Small intestine (tissue), 7 donors: Measurements from ENCODE around the gene TGFB1. TPM values are rescaled to one million over a fixed set of nuclear protein-coding genes. Genes with fewer than 3 reads are reported as not detected.
"Not testable (repeated sequence)": the region's sequence is repeated elsewhere in the genome, so short reads cannot be mapped to it uniquely, and the experiment has no call there.

Experiments used
- DNase-seq, 2 donors: peaks; one replicate each; pipeline versions ENCODE4 v3.0.0 to v3.0.0-alpha.2; 2013
- FAIRE-seq: peaks from 2 replicates; lab custom pipeline; 2012; peaks lifted over from hg19 to GRCh38; lab: Jason Lieb, UNC
- H3K27ac ChIP-seq, 3 donors: one replicate each; pipeline ENCODE4 v1.5.1; 2013; ENCODE audit warnings: low read length in 2 of 3, mild to moderate bottlenecking in 2 of 3, control low read depth in 1 of 3, inconsistent platforms in 1 of 3, low read depth in 1 of 3, moderate library complexity in 1 of 3
- H3K27me3 ChIP-seq, 3 donors: one replicate each; pipeline ENCODE4 v1.6.1; 2013; ENCODE audit warnings: low read length in 3 of 3, inconsistent platforms in 1 of 3; ENCODE audit not compliant: control insufficient read depth in 3 of 3, insufficient read depth in 3 of 3
- H3K36me3 ChIP-seq, 3 donors: one replicate each; pipeline ENCODE4 v1.6.1; 2013; ENCODE audit warnings: low read length in 3 of 3, inconsistent platforms in 1 of 3, low read depth in 1 of 3, mild to moderate bottlenecking in 1 of 3, moderate library complexity in 1 of 3; ENCODE audit not compliant: control insufficient read depth in 3 of 3, insufficient read depth in 2 of 3
- H3K4me1 ChIP-seq, 3 donors: one replicate each; pipeline ENCODE4 v1.6.1; 2013; ENCODE audit warnings: low read length in 2 of 3, inconsistent platforms in 1 of 3, low read depth in 1 of 3, mild to moderate bottlenecking in 1 of 3, moderate library complexity in 1 of 3; ENCODE audit not compliant: control insufficient read depth in 3 of 3, insufficient read depth in 2 of 3
- H3K4me3 ChIP-seq, 3 donors: one replicate each; pipeline ENCODE4 v1.5.1; 2013; ENCODE audit warnings: low read length in 3 of 3, control low read depth in 1 of 3, inconsistent platforms in 1 of 3, low read depth in 1 of 3, mild to moderate bottlenecking in 1 of 3, moderate library complexity in 1 of 3
- H3K9me3 ChIP-seq, 2 donors: one replicate each; pipeline ENCODE4 v1.6.1; 2013; ENCODE audit warnings: low read depth in 1 of 2, low read length in 1 of 2; ENCODE audit not compliant: control insufficient read depth in 2 of 2, insufficient read depth in 1 of 2
- WGBS, 3 donors: extraction: QIAGEN DNeasy Blood & Tissue Kit; methylation state at CpG; one replicate each; pipeline ENCODE4 v1.1.7; 2013; 5-methylcytosine and 5-hydroxymethylcytosine counted together
- polyA plus RNA-seq, 4 donors: library from polyadenylated mRNA; stranded (reverse) in 3 of 4; unstranded in 1 of 4; fragments of 200-250 nt in 3 of 4; fragments of 120-200 nt in 1 of 4; gene quantifications; one replicate each; pipeline versions ENCODE4 v1.2.1 to v1.2.3, GENCODE V29; 2013
- donor health status: healthy with polysubstance abuse.
- donor health status: control.
- donor health status: control.
- donor health status: Bipolar disorder and iron deficiency.
- donor health status: healthy.

The TGFB1 gene
- polyA plus RNA-seq, 4 donors = 1.1 to 18.8 (median 8.5) TPM

- FAIRE-seq (no peak), DNase-seq (peak; percentile 100)
- H3K9me3 ChIP-seq = no peaks in the 10 kb centered on the region
- WGBS, 3 donors = 0% methylated on average over 50 of the region's 50 CpGs
- H3K27ac ChIP-seq = peak within 1 kb of the TSS; percentile 34 to 93 (median 76)
- H3K4me3 ChIP-seq = peak within 1 kb of the TSS; percentile 84 to 93 (median 89)
- peaks cover 0 to 21% (median 0%) of the 10 kb centered on the region in 3 donors for H3K36me3 ChIP-seq
- no peaks in the 10 kb centered on the region for H3K27me3 ChIP-seq
- H3K4me1 ChIP-seq = peaks cover 3 to 9% (median 7%) of the 10 kb centered on the region in 3 donors
Observed at GRCh38 chr19:41397086-41398049, 43.6 kb upstream of the TGFB1 start, which contains the start of the genes BCKDHA and EXOSC5. BCKDHA (plus strand) TSS chr19:41397818; CDS start chr19:41397828, 10 bp downstream. EXOSC5 (minus strand) TSS chr19:41397359; CDS start chr19:41397328, 31 bp downstream.

- no peak overlapping the region for H3K4me3 ChIP-seq
- H3K9me3 ChIP-seq = no peaks in the 10 kb centered on the region
- no peak for FAIRE-seq
- no peaks in the 10 kb centered on the region for H3K27me3 ChIP-seq
- peaks cover 0 to 32% (median 6%) of the 10 kb centered on the region in 3 donors for H3K36me3 ChIP-seq
- no peak overlapping the region for H3K27ac ChIP-seq
- H3K4me1 ChIP-seq = peaks cover 3 to 9% (median 7%) of the 10 kb centered on the region in 3 donors
- no peak for DNase-seq
- 65 to 80% (median 71%) methylated on average over 6 of the region's 6 CpGs for WGBS, 3 donors
Observed at GRCh38 chr19:41395355-41395754, 41.6 kb upstream of the TGFB1 start.

- H3K27ac ChIP-seq = no peak overlapping the region
- FAIRE-seq = no peak
- no peaks in the 10 kb centered on the region for H3K4me1 ChIP-seq
- no peaks in the 10 kb centered on the region for H3K27me3 ChIP-seq
- H3K36me3 ChIP-seq = peaks cover 2 to 50% (median 11%) of the 10 kb centered on the region in 3 donors
- H3K9me3 ChIP-seq = no peaks in the 10 kb centered on the region
- 81 to 91% (median 87%) methylated on average over 12 of the region's 12 CpGs for WGBS, 3 donors
- no peak for DNase-seq
- H3K4me3 ChIP-seq = no peak overlapping the region
Observed at GRCh38 chr19:41392775-41393174, 39.1 kb upstream of the TGFB1 start.

DNA sequence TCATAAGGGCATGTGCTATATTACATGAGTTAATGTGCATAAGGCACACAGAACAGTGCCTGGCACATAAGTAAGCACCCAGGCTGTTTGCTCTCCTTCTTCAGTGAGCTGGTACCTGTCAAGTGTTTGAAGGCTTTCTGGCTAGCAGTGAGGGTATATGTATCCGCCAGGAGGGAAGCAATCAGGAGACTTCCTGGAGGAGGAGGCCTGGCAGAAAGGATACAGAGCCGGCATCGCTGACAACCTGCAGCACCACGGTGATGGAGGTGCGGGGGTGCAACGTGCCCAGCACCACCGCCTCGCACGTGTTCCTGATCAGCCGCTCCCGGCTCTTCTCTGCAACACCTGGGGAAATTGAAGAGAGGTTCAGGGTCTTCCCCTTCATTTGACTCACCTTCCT, 37.9 kb upstream of the TGFB1 start:
- peaks cover 2 to 62% (median 11%) of the 10 kb centered on the region in 3 donors for H3K36me3 ChIP-seq
- no peaks in the 10 kb centered on the region for H3K4me1 ChIP-seq
- H3K9me3 ChIP-seq = no peaks in the 10 kb centered on the region
- FAIRE-seq = no peak
- H3K27me3 ChIP-seq = no peaks in the 10 kb centered on the region
- no peak for DNase-seq
- 84 to 92% (median 90%) methylated on average over 11 of the region's 11 CpGs for WGBS, 3 donors
- H3K27ac ChIP-seq = no peak overlapping the region
- H3K4me3 ChIP-seq = no peak overlapping the region

DNA sequence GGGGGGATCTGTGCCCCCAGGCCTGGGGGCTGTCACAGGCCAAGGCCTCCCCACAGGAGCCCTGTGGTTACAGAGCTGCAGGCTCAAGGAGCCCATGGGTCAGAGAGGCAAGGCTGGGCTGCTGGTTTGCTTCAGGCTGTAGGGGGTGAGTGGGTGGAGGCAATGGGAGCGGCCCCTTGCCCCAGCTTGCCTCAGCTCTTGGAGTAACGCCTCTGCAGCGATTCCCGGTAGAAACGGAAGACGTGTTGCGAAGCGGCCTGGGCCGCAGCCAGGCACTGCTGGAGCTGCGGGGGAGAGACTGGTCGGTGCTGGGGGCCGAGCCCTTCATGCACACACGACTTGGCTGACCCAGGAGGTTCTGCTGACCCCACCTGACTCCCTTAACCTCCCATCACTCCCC, 32.7 kb upstream of the TGFB1 start:
- Histone ChIP-seq H3K9me3 (no peaks in the 10 kb centered on the region), H3K27ac (no peak overlapping the region), H3K36me3 (peaks cover 2 to 71% (median 10%) of the 10 kb centered on the region in 3 donors), H3K27me3 (no peaks in the 10 kb centered on the region), H3K4me1 (no peaks in the 10 kb centered on the region), H3K4me3 (no peak overlapping the region)
- FAIRE-seq (no peak), DNase-seq (no peak)
- 88 to 95% (median 93%) methylated on average over 13 of the region's 13 CpGs for WGBS, 3 donors

DNA sequence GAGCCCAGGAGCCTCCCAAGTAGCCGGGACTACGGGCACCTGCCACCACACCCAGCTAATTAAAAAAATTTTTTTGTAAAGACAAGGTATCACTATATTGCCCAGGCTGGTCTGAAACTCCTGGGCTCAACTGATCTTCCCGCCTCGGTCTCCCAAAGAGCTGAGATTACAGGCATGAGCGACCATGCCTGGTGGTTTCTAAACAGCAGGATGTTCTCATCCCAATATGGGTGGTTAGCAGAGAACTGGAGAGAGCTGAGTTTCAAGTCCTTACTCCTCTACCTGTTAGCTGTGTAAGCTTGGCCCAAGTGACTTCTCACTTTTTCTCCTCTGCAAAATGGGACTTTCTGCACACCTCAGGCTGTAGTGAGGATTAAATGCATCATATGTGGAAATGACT, 30.6 kb upstream of the TGFB1 start:
- Histone ChIP-seq H3K36me3 (peaks cover 0 to 52% (median 0%) of the 10 kb centered on the region in 3 donors), H3K4me1 (no peaks in the 10 kb centered on the region), H3K9me3 (no peaks in the 10 kb centered on the region), H3K27ac (no peak overlapping the region), H3K27me3 (no peaks in the 10 kb centered on the region), H3K4me3 (no peak overlapping the region)
- WGBS, 3 donors = 64 to 84% (median 76%) methylated on average over 5 of the region's 5 CpGs
- DNase-seq = no peak
- FAIRE-seq = no peak

DNA sequence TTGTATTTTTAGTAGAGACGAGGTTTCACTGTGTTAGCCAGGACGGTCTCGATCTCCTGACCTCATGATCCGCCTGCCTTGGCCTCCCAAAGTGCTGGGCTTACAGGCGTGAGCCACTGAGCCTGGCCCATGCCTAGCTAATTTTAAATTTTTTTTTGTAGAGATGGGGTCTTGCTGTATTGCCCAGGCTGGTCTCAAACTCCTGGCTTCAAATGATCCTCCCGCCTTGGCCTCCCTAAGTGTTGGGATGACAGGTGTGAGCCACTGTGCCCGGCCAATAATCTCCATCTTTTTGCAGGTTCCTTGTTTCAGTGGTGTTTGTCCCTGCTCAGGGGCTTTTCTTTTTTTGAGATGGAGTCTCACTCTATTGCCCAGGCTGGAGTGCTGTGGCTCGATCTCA, 27.8 kb upstream of the TGFB1 start:
- 94 to 95% (median 95%) methylated on average over 8 of the region's 8 CpGs for WGBS, 3 donors
- peaks cover 0 to 34% (median 0%) of the 10 kb centered on the region in 3 donors for H3K36me3 ChIP-seq
- H3K4me3 ChIP-seq, H3K27ac ChIP-seq, H3K4me1 ChIP-seq, DNase-seq, H3K27me3 ChIP-seq, FAIRE-seq, H3K9me3 ChIP-seq: not testable (repeated sequence)

DNA sequence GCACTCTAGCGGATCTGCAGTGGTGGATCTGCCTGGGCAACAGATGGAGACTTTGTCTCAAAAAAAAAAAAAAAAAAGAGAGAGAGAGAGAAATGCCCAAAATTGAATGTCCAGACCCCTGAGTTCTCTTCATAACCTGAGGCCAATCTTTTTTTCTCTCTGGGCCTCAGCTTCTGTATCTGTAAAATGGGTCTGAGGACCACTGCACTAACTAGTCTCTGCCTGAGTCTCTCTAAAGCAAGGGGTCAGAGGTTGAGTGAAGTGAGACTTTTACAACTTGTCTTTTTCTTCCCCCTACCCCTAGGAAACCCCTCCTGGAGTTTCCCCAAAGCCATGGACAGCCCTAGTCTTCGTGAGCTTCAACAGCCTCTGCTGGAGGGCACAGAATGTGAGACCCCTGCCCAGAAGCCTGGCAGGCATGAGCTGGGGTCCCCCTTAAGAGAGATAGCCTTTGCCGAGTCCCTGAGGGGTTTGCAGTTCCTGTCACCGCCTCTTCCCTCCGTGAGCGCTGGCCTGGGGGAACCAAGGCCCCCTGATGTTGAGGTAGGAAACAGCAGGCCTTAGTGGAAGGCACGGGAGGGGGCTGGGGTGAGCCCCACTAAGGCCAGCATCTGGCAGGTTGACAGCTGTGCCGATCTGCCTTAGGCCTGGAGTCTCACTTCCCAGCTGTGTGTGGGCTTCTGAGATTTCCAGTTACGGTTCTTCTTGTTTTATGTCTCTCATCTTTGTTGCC, 24.4 kb upstream of the TGFB1 start:
- Histone ChIP-seq H3K9me3 (no peaks in the 10 kb centered on the region), H3K27ac (no peak overlapping the region), H3K4me1 (peaks cover 0 to 5% (median 0%) of the 10 kb centered on the region in 3 donors), H3K4me3 (no peak overlapping the region), H3K27me3 (no peaks in the 10 kb centered on the region), H3K36me3 (peaks cover 0 to 15% (median 0%) of the 10 kb centered on the region in 3 donors)
- WGBS, 3 donors = 57 to 77% (median 75%) methylated on average over 9 of the region's 9 CpGs
- no peak for DNase-seq
- FAIRE-seq = no peak
